GM12878 (cell line): ENCODE measurements around the gene CCDC169. TPM values are rescaled to one million over a fixed set of nuclear protein-coding genes. Genes with fewer than 3 reads are reported as not detected.

ENCODE experiments used
- ATF7 ChIP-seq: fragments of 450-650 bp; IDR thresholded peaks from 2 replicates; pipeline ENCODE4 v1.6.1; 2016; ENCODE audit warnings: low read depth, mild to moderate bottlenecking
- BHLHE40 ChIP-seq, 2 experiments: fragments of 450-650 bp in 1 of 2; IDR thresholded peaks; 2 replicates each; pipeline ENCODE4 v1.6.1; 2011 to 2017; ENCODE audit warnings: low read depth in 2 of 2, borderline replicate concordance in 1 of 2, improper control_type of control experiment in 1 of 2, low read length in 1 of 2, mild to moderate bottlenecking in 1 of 2
- CBFB ChIP-seq: IDR thresholded peaks from 2 replicates; pipeline ENCODE4 v1.6.1; 2016; ENCODE audit warnings: antibody characterized with exemption, low read depth
- CEBPZ ChIP-seq: fragments of 150-350 bp; IDR thresholded peaks from 2 replicates; pipeline ENCODE4 v1.6.1; 2016; ENCODE audit warnings: low read depth, low read length
- CREB1 ChIP-seq: IDR thresholded peaks from 2 replicates; pipeline ENCODE4 v1.6.1; 2012; ENCODE audit warnings: low read depth, mild to moderate bottlenecking, inconsistent platforms
- DPF2 ChIP-seq: fragments of 450-650 bp; IDR thresholded peaks from 2 replicates; pipeline ENCODE4 v1.6.1; 2017; ENCODE audit warnings: mild to moderate bottlenecking
- JUND ChIP-seq: IDR thresholded peaks from 2 replicates; pipeline ENCODE4 v1.6.1; 2012; ENCODE audit warnings: low read depth, mild to moderate bottlenecking, low read length, improper control_type of control experiment, moderate library complexity
- MTA3 ChIP-seq: IDR thresholded peaks from 2 replicates; pipeline ENCODE4 v1.6.1; 2012; ENCODE audit warnings: low read length, inconsistent platforms, borderline replicate concordance
- NR2F1 ChIP-seq: fragments of 450-650 bp; conservative IDR thresholded peaks from 2 replicates; pipeline ENCODE4 v1.6.1; 2017; ENCODE audit warnings: mild to moderate bottlenecking
- RAD21 ChIP-seq: IDR thresholded peaks from 2 replicates; pipeline ENCODE4 v1.6.1; 2011; ENCODE audit warnings: mild to moderate bottlenecking, low read depth, low read length, moderate library complexity; ENCODE audit not compliant: insufficient read depth
- RFX5 ChIP-seq: IDR thresholded peaks from 2 replicates; pipeline ENCODE4 v1.6.1; 2011; ENCODE audit warnings: low read depth, low read length, improper control_type of control experiment
- SMARCA5 ChIP-seq: fragments of 450-650 bp; IDR thresholded peaks from 2 replicates; pipeline ENCODE4 v1.6.1; 2017; ENCODE audit warnings: mild to moderate bottlenecking
- YY1 ChIP-seq: IDR thresholded peaks from 2 replicates; pipeline ENCODE4 v1.6.1; 2011; ENCODE audit warnings: low read depth, mild to moderate bottlenecking, low read length
- ZBED1 ChIP-seq: IDR thresholded peaks from 2 replicates; pipeline ENCODE4 v1.6.1; 2016; ENCODE audit warnings: borderline replicate concordance
- ZNF622 ChIP-seq: fragments of 450-650 bp; IDR thresholded peaks from 2 replicates; pipeline ENCODE4 v1.6.1; 2017; ENCODE audit warnings: mild to moderate bottlenecking, inconsistent platforms
- polyA plus RNA-seq, 11 experiments: library from polyadenylated mRNA; depleted of rRNA in 4 of 11; unstranded in 6 of 11; stranded (reverse) in 5 of 11; fragments of >200 nt; fragmentation: Nextera tagmentation in 4 of 11; fragmentation: Illumina TruSeq in 1 of 11; extraction: Ambion mirVana in 4 of 11; extraction: Trizol in 1 of 11; gene quantifications; 1 replicate in 1 of 11; 2 replicates in 10 of 11; pipeline versions ENCODE4 v1.2.1 to v1.2.3, GENCODE V29; 2011 to 2016; ENCODE audit warnings: inconsistent platforms in 2 of 11, missing spikeins in 2 of 11, low read depth in 1 of 11
- total RNA-seq, 4 experiments: library from RNA; depleted of rRNA in 3 of 4; stranded (reverse); fragments of >200 nt in 3 of 4; fragmentation: Illumina TruSeq in 1 of 4; extraction: Trizol in 1 of 4; gene quantifications; 2 replicates each; pipeline versions ENCODE4 v1.2.1 to v1.2.3, GENCODE V29; 2013 to 2021
- TF ChIP-seq, protein P1 (sequence below): fragments of 450-650 bp; IDR thresholded peaks from 2 replicates; pipeline ENCODE4 v1.6.1; 2016; ENCODE audit warnings: mild to moderate bottlenecking
- TF ChIP-seq, protein P2 (sequence below): fragments of 450-650 bp; IDR thresholded peaks from 2 replicates; pipeline ENCODE4 v1.6.1; 2017; ENCODE audit warnings: low read depth, mild to moderate bottlenecking, moderate library complexity
- TF ChIP-seq, protein P3 (sequence below): fragments of 450-650 bp; IDR thresholded peaks from 2 replicates; pipeline ENCODE4 v1.6.1; 2016; ENCODE audit warnings: mild to moderate bottlenecking, moderate library complexity, borderline replicate concordance

CCDC169 gene
- total and polyA plus RNA-seq, 10 of the 15 experiments (the other 5 are each of a cell fraction or from before 2014, with no cell fraction given) = 0.13 to 1.4 (median 0.24) TPM; not detected in 4

DNA sequence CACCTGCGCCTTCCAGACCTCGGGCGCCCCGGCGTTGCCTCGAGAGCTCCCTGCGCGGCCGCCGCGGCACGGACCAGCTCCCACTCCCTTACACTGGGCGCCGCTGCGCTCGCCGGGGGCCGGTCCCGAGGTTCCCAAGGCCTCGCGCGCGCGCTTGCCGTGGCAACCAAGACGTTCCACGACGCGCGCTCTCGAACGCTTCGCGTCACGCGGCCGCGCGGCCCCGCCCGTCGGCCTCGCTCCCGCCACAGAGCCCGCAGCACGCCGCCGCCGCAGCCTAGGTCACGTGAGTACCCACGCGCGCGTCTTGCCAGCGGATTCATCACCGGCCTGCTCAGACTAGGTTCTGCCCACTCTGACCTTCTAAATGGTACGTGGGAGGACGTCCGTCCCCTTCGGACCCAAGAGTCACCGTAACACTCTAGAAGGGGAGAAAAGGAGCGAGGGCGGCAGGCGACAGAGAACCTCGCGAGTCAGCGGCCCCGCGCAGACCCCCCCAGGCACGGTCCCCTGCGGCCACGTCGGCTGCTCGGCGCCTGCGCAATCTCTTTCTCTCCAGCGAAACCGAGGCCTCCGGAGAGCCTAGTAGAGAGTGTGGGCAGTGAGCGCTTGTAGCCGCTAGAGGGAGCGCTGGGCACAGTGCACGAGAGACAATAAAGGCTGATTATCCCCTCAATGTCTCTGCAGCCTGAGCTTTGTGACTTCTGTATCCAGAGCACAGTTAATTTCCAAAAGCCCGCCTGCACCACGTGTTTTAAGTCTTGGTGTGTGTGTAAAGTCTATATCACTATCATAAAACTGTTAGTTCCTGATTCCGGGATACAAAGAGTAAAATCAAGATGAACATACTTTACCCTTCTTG lies 48.8 kb upstream of the CCDC169 start, which contains the start of gene SPART (continued):
- TF ChIP-seq BHLHE40 (IDR thresholded peaks at IDR 0.05; ENCODE audit: borderline replicate concordance in 1 of 2, low read depth in 2 of 2, low read length in 1 of 2) (peak; percentile 92 to 99), CREB1 (no peak; the same call in 1 of the 2 replicates), ZBED1 (no peak), MTA3 (no peak), DPF2 (peak; percentile 85), SMARCA5 (peak; percentile 95), CEBPZ (no peak), CBFB (no peak), RAD21 (peak; percentile 83), RFX5 (no peak), ZNF622 (no peak), YY1 (peak; percentile 74), NR2F1 (peak; percentile 69), ATF7 (peak; percentile 51; the same call in 1 of the 2 replicates), JUND (no peak; the same call in 1 of the 2 replicates)
- TF ChIP-seq, protein P1, sequence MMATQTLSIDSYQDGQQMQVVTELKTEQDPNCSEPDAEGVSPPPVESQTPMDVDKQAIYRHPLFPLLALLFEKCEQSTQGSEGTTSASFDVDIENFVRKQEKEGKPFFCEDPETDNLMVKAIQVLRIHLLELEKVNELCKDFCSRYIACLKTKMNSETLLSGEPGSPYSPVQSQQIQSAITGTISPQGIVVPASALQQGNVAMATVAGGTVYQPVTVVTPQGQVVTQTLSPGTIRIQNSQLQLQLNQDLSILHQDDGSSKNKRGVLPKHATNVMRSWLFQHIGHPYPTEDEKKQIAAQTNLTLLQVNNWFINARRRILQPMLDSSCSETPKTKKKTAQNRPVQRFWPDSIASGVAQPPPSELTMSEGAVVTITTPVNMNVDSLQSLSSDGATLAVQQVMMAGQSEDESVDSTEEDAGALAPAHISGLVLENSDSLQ = 0 out of 2 replicates have a peak, but pooled peaks have one; percentile 25
- TF ChIP-seq, protein P2, sequence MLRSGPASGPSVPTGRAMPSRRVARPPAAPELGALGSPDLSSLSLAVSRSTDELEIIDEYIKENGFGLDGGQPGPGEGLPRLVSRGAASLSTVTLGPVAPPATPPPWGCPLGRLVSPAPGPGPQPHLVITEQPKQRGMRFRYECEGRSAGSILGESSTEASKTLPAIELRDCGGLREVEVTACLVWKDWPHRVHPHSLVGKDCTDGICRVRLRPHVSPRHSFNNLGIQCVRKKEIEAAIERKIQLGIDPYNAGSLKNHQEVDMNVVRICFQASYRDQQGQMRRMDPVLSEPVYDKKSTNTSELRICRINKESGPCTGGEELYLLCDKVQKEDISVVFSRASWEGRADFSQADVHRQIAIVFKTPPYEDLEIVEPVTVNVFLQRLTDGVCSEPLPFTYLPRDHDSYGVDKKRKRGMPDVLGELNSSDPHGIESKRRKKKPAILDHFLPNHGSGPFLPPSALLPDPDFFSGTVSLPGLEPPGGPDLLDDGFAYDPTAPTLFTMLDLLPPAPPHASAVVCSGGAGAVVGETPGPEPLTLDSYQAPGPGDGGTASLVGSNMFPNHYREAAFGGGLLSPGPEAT = peak; percentile 19; the same call in 1 of the 2 replicates
- TF ChIP-seq, protein P3, sequence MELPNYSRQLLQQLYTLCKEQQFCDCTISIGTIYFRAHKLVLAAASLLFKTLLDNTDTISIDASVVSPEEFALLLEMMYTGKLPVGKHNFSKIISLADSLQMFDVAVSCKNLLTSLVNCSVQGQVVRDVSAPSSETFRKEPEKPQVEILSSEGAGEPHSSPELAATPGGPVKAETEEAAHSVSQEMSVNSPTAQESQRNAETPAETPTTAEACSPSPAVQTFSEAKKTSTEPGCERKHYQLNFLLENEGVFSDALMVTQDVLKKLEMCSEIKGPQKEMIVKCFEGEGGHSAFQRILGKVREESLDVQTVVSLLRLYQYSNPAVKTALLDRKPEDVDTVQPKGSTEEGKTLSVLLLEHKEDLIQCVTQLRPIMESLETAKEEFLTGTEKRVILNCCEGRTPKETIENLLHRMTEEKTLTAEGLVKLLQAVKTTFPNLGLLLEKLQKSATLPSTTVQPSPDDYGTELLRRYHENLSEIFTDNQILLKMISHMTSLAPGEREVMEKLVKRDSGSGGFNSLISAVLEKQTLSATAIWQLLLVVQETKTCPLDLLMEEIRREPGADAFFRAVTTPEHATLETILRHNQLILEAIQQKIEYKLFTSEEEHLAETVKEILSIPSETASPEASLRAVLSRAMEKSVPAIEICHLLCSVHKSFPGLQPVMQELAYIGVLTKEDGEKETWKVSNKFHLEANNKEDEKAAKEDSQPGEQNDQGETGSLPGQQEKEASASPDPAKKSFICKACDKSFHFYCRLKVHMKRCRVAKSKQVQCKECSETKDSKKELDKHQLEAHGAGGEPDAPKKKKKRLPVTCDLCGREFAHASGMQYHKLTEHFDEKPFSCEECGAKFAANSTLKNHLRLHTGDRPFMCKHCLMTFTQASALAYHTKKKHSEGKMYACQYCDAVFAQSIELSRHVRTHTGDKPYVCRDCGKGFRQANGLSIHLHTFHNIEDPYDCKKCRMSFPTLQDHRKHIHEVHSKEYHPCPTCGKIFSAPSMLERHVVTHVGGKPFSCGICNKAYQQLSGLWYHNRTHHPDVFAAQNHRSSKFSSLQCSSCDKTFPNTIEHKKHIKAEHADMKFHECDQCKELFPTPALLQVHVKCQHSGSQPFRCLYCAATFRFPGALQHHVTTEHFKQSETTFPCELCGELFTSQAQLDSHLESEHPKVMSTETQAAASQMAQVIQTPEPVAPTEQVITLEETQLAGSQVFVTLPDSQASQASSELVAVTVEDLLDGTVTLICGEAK = no peak
